RWPE1 (cell line): ENCODE measurements around the gene DNAH10.

ENCODE experiments used
- CTCF ChIA-PET: fragments of 350-600 bp; sonication (Branson Sonifier 250); formaldehyde crosslinking; extraction: SDS; loops from one replicate; lab custom pipeline; 2021; lab: Yijun Ruan, JAX
- POLR2A ChIA-PET: fragments of 400-600 bp; formaldehyde crosslinking; extraction: SDS; loops from one replicate; lab custom pipeline; 2020; ENCODE audit warnings: antibody characterized with exemption; ENCODE audit not compliant: low non-redundant PET; lab: Yijun Ruan, JAX
- DNase-seq: peaks from one replicate; pipeline ENCODE4 v3.0.0; 2012; ENCODE audit warnings: low spot score
- H3K27ac ChIP-seq: fragments of 450-650 bp; 2 replicates; pipeline ENCODE4 v1.5.1; 2017
- CTCF ChIP-seq: fragments of 450-650 bp; conservative IDR thresholded peaks from 2 replicates; pipeline ENCODE4 v1.5.1; 2017; ENCODE audit warnings: low read depth, mild to moderate bottlenecking

DNAH10 gene

DNA sequence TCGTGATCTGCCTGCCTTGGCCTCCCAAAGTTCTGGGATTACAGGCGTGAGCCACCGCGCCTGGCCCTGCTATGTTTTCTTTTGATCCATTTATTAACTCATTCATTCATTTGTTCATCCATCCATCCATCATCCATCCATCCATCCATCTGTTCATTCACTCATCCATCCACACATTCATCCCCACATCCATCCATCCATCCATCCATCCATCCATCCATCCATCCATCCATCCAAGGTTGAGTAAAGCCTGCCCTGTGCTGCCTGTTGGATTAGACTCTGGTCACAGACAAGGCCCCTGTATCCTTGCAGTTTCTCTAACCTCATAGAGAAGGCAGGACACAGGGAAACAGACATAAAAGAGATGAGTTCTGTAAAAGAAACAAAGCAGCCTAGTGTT is 44.9 kb downstream of the DNAH10 start:
- TF ChIP-seq CTCF: no peak
- no peak for DNase-seq
- ChIA-PET CTCF (interaction anchor here (1.2 kb wide), 1 partner anchor 177 kb away, joined by 3 read pairs; no protein-coding TSS in a partner anchor), POLR2A (no interaction called here)
- H3K27ac ChIP-seq: no peak overlapping the region

- CTCF ChIA-PET: interaction anchor here (1.2 kb wide), 1 partner anchor 176 kb away, joined by 3 read pairs; no protein-coding TSS in a partner anchor
- no peak for TF ChIP-seq CTCF
These were observed 45.6 kb downstream of the DNAH10 start for GRCh38 chr12:123807670-123808069.

DNA sequence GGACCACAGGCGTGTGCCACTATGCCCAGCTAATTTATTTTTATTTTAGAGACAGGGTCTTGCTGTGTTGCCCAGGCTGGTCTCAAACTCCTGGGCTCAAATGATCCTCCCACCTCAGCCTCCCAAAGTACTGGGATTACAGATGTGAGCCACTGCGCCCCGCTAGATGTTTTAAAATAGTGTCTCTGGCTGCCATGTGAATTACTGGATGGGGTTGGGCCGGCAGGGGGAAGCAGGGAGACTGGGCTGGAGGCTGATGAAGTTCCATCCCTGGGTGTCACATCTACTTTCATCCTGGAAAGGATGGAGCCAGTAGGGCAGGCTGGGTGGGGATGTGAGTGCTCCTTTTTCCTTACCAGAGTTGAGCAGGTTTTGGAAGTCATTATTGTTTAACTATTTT is 46.1 kb downstream of the DNAH10 start:
- no peak overlapping the region for H3K27ac ChIP-seq
- TF ChIP-seq CTCF: no peak
- ChIA-PET CTCF (interaction anchor here (1.2 kb wide), 1 partner anchor 176 kb away, joined by 3 read pairs; no protein-coding TSS in a partner anchor), POLR2A (no interaction called here)
- peak; percentile 38 for DNase-seq

More at GRCh38 chr12:123807670-123808069, 45.6 kb downstream of the DNAH10 start:
- POLR2A ChIA-PET: no interaction called here
- DNase-seq: no peak
- H3K27ac ChIP-seq: no peak overlapping the region

DNA sequence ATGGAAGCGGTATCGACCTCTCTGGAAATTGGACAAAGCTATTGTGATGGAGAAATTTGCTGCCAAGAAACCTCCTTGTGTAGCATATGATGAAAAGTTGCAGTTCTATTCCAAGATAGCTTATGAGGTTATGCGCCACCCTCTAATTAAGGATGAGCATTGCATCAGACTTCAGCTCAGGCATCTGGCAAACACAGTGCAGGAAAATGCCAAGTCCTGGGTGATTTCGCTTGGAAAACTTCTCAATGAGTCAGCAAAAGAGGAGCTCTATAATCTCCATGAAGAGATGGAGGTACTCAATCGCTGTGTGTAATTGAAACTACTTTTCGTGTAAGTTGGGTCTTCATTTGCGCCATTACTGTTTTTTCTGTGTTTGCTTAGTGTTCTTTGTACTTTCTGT is 51.2 kb downstream of the DNAH10 start:
- CTCF ChIA-PET: no interaction called here
- POLR2A ChIA-PET: no interaction called here

GRCh38 chr12:123815968-123816367 is 53.9 kb downstream of the DNAH10 start:
- POLR2A ChIA-PET: no interaction called here
- no peak for TF ChIP-seq CTCF
- DNase-seq: no peak
- no peak overlapping the region for H3K27ac ChIP-seq
- CTCF ChIA-PET: no interaction called here

More for the DNA sequence above, 51.2 kb downstream of the DNAH10 start:
- H3K27ac ChIP-seq: no peak overlapping the region
- no peak for DNase-seq
- TF ChIP-seq CTCF: no peak

- no peak overlapping the region for H3K27ac ChIP-seq
- TF ChIP-seq CTCF: no peak
- DNase-seq: no peak
- ChIA-PET CTCF (no interaction called here), POLR2A (no interaction called here)
These were observed 54.9 kb downstream of the DNAH10 start for GRCh38 chr12:123816896-123817537.
